ENCODE data around the gene DCC.

Gene DCC

GRCh38 chr18:52402814-52403213 lies 62.8 kb downstream of the DCC start:
- no peak for DNase-seq
- in situ Hi-C loops (cut with HindIII; ENCODE audit: low pct_ligation_motif_present, low pct_unique_long_range_greater_than_20kb, low sequenced_read_pairs): no loop called here

- no peak for DNase-seq
- in situ Hi-C loops (cut with HindIII; ENCODE audit: low pct_ligation_motif_present, low pct_unique_long_range_greater_than_20kb, low sequenced_read_pairs): no loop called here
Measured at GRCh38 chr18:52403291-52404021, 63.5 kb downstream of the DCC start.

GRCh38 chr18:52408800-52409302 lies 68.9 kb downstream of the DCC start:
- no peak for DNase-seq
- in situ Hi-C loops (cut with HindIII; ENCODE audit: low pct_ligation_motif_present, low pct_unique_long_range_greater_than_20kb, low sequenced_read_pairs): no loop called here

GRCh38 chr18:52409727-52410126 lies 69.7 kb downstream of the DCC start:
- DNase-seq: peak; percentile 22
- in situ Hi-C loops (cut with HindIII; ENCODE audit: low pct_ligation_motif_present, low pct_unique_long_range_greater_than_20kb, low sequenced_read_pairs): no loop called here

- DNase-seq: no peak
- in situ Hi-C loops (cut with HindIII; ENCODE audit: low pct_ligation_motif_present, low pct_unique_long_range_greater_than_20kb, low sequenced_read_pairs): no loop called here
Measured at GRCh38 chr18:52415131-52415530, 75.1 kb downstream of the DCC start.

GRCh38 chr18:52422985-52423601 lies 83.1 kb downstream of the DCC start:
- DNase-seq: peak; percentile 23
- in situ Hi-C loops (cut with HindIII; ENCODE audit: low pct_ligation_motif_present, low pct_unique_long_range_greater_than_20kb, low sequenced_read_pairs): no loop called here

GRCh38 chr18:52426041-52426440 lies 86.0 kb downstream of the DCC start:
- in situ Hi-C loops (cut with HindIII; ENCODE audit: low pct_ligation_motif_present, low pct_unique_long_range_greater_than_20kb, low sequenced_read_pairs): no loop called here
- DNase-seq: no peak

GRCh38 chr18:52426462-52426861 lies 86.5 kb downstream of the DCC start:
- in situ Hi-C loops (cut with HindIII; ENCODE audit: low pct_ligation_motif_present, low pct_unique_long_range_greater_than_20kb, low sequenced_read_pairs): no loop called here

GRCh38 chr18:52427521-52428175 lies 87.7 kb downstream of the DCC start:
- no peak for DNase-seq
- in situ Hi-C loops (cut with HindIII; ENCODE audit: low pct_ligation_motif_present, low pct_unique_long_range_greater_than_20kb, low sequenced_read_pairs): no loop called here

More at GRCh38 chr18:52426462-52426861, 86.5 kb downstream of the DCC start:
- DNase-seq: no peak

- in situ Hi-C loops (cut with HindIII; ENCODE audit: low pct_ligation_motif_present, low pct_unique_long_range_greater_than_20kb, low sequenced_read_pairs): no loop called here
- DNase-seq: no peak
Measured at GRCh38 chr18:52431683-52432082, 91.7 kb downstream of the DCC start.

GRCh38 chr18:52433797-52434196 lies 93.8 kb downstream of the DCC start:
- DNase-seq: no peak
- in situ Hi-C loops (cut with HindIII; ENCODE audit: low pct_ligation_motif_present, low pct_unique_long_range_greater_than_20kb, low sequenced_read_pairs): no loop called here

GRCh38 chr18:52435301-52435700 lies 95.3 kb downstream of the DCC start:
- in situ Hi-C loops (cut with HindIII; ENCODE audit: low pct_ligation_motif_present, low pct_unique_long_range_greater_than_20kb, low sequenced_read_pairs): no loop called here
- DNase-seq: no peak

- DNase-seq: no peak
- in situ Hi-C loops (cut with HindIII; ENCODE audit: low pct_ligation_motif_present, low pct_unique_long_range_greater_than_20kb, low sequenced_read_pairs): no loop called here
Measured at GRCh38 chr18:52437161-52437560, 97.2 kb downstream of the DCC start.

GRCh38 chr18:52439457-52439856 lies 99.5 kb downstream of the DCC start:
- in situ Hi-C loops (cut with HindIII; ENCODE audit: low pct_ligation_motif_present, low pct_unique_long_range_greater_than_20kb, low sequenced_read_pairs): no loop called here
- no peak for DNase-seq

GRCh38 chr18:52441794-52442193 lies 101.8 kb downstream of the DCC start:
- in situ Hi-C loops (cut with HindIII; ENCODE audit: low pct_ligation_motif_present, low pct_unique_long_range_greater_than_20kb, low sequenced_read_pairs): no loop called here

GRCh38 chr18:52442686-52443085 lies 102.7 kb downstream of the DCC start:
- DNase-seq: no peak
- in situ Hi-C loops (cut with HindIII; ENCODE audit: low pct_ligation_motif_present, low pct_unique_long_range_greater_than_20kb, low sequenced_read_pairs): no loop called here

More at GRCh38 chr18:52441794-52442193, 101.8 kb downstream of the DCC start:
- no peak for DNase-seq

GRCh38 chr18:52451256-52451655 lies 111.3 kb downstream of the DCC start:
- DNase-seq: no peak
- in situ Hi-C loops (cut with HindIII; ENCODE audit: low pct_ligation_motif_present, low pct_unique_long_range_greater_than_20kb, low sequenced_read_pairs): no loop called here

GRCh38 chr18:52451851-52452250 lies 111.9 kb downstream of the DCC start:
- DNase-seq: no peak
- in situ Hi-C loops (cut with HindIII; ENCODE audit: low pct_ligation_motif_present, low pct_unique_long_range_greater_than_20kb, low sequenced_read_pairs): no loop called here

- no peak for DNase-seq
- in situ Hi-C loops (cut with HindIII; ENCODE audit: low pct_ligation_motif_present, low pct_unique_long_range_greater_than_20kb, low sequenced_read_pairs): no loop called here
Measured at GRCh38 chr18:52452427-52452826, 112.4 kb downstream of the DCC start.

GRCh38 chr18:52459890-52460289 lies 119.9 kb downstream of the DCC start:
- DNase-seq: no peak
- in situ Hi-C loops (cut with HindIII; ENCODE audit: low pct_ligation_motif_present, low pct_unique_long_range_greater_than_20kb, low sequenced_read_pairs): no loop called here

Data from ACHN (cell line).